PFSK-1 (cell line): ENCODE results near the gene MGAT3.

Source experiments
- FOXP2 ChIP-seq: optimal IDR thresholded peaks from 2 replicates; pipeline ENCODE3; 2011; ENCODE audit warnings: borderline replicate concordance, control low read depth, inconsistent platforms; ENCODE audit not compliant: insufficient read depth; ENCODE audit errors: extremely low read length, extremely low read depth
- POLR2AphosphoS5 ChIP-seq: IDR thresholded peaks from 2 replicates; pipeline ENCODE4 v1.6.1; 2012; ENCODE audit warnings: low read depth, mild to moderate bottlenecking, control low read depth, low read length, moderate library complexity
- REST ChIP-seq, 2 experiments: IDR thresholded peaks; 2 replicates each; pipeline versions ENCODE4 v1.6.1 to v1.8.0; 2011 to 2012; ENCODE audit warnings: low read depth in 2 of 2, low read length in 2 of 2, control low read depth in 1 of 2, inconsistent platforms in 1 of 2, mild to moderate bottlenecking in 1 of 2, moderate library complexity in 1 of 2; ENCODE audit not compliant: insufficient read depth in 1 of 2
- SIN3A ChIP-seq: IDR thresholded peaks from 2 replicates; pipeline ENCODE4 v1.6.1; 2012; ENCODE audit warnings: mild to moderate bottlenecking, low read length, moderate library complexity, borderline replicate concordance; ENCODE audit not compliant: insufficient read depth
- TAF1 ChIP-seq: IDR thresholded peaks from 2 replicates; pipeline ENCODE4 v1.6.1; 2012; ENCODE audit warnings: low read length, control low read depth, borderline replicate concordance; ENCODE audit not compliant: insufficient read depth

MGAT3 gene

GRCh38 chr22:39496131-39496838 lies 39.5 kb downstream of the MGAT3 start:
- TF ChIP-seq FOXP2 (no peak), TAF1 (no peak), POLR2AphosphoS5 (no peak), SIN3A (no peak), REST (IDR thresholded peaks at IDR 0.05; ENCODE audit: insufficient read depth in 1 of 2, low read depth in 2 of 2, low read length in 2 of 2) (no peak)

- no peak for TF ChIP-seq POLR2AphosphoS5
- TF ChIP-seq SIN3A = no peak
- no peak for TF ChIP-seq TAF1
- no peak for TF ChIP-seq FOXP2
- TF ChIP-seq REST (IDR thresholded peaks at IDR 0.05; ENCODE audit: insufficient read depth in 1 of 2, low read depth in 2 of 2, low read length in 2 of 2) = no peak
Observed at GRCh38 chr22:39497429-39497828, 40.6 kb downstream of the MGAT3 start.

- no peak for TF ChIP-seq FOXP2
- TF ChIP-seq SIN3A = no peak
- TF ChIP-seq TAF1 = no peak
- TF ChIP-seq POLR2AphosphoS5 = no peak
- TF ChIP-seq REST (IDR thresholded peaks at IDR 0.05; ENCODE audit: insufficient read depth in 1 of 2, low read depth in 2 of 2, low read length in 2 of 2) = no peak
Observed at GRCh38 chr22:39498368-39498767, 41.6 kb downstream of the MGAT3 start.

GRCh38 chr22:39498802-39499201 lies 42.0 kb downstream of the MGAT3 start:
- TF ChIP-seq SIN3A = no peak
- no peak for TF ChIP-seq TAF1
- TF ChIP-seq FOXP2 = no peak
- no peak for TF ChIP-seq POLR2AphosphoS5
- no peak for TF ChIP-seq REST (IDR thresholded peaks at IDR 0.05; ENCODE audit: insufficient read depth in 1 of 2, low read depth in 2 of 2, low read length in 2 of 2)
